ENCODE measurements around the gene RAB22A. TPM values are rescaled to one million over a fixed set of nuclear protein-coding genes. Genes with fewer than 3 reads are reported as not detected.

RAB22A gene
- total and polyA plus RNA-seq, 2 experiments from 2014 or later, result 5.4 to 7.7 TPM

DNA sequence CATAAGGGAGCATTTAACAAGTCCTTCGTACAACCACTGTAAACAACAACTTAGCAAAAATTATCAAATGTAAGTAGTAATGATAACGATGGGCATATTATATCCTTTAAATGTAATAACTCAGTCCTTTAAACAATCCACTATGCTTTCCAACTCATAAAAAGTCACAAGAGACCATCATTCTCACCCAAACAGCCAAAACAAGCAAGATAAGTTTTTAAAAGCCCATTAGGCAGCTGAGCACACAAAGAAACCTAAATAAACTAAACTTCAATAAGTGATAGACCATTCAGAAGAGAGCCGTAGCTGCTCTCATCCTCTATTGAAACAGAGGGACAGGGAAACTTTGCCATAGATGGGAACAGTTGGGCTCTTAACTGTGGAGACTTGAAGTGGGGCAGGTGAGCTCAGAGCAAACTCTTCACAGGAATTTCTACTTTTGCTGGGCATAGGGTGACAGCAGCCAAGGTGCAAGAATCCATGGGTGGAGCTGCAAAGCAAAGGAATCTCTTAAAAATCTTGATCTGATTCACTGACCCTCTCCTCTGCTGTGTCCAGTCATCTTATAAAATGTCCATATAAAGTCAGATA, 22.5 kb downstream of the RAB22A start:
- TF ChIP-seq, protein P1, sequence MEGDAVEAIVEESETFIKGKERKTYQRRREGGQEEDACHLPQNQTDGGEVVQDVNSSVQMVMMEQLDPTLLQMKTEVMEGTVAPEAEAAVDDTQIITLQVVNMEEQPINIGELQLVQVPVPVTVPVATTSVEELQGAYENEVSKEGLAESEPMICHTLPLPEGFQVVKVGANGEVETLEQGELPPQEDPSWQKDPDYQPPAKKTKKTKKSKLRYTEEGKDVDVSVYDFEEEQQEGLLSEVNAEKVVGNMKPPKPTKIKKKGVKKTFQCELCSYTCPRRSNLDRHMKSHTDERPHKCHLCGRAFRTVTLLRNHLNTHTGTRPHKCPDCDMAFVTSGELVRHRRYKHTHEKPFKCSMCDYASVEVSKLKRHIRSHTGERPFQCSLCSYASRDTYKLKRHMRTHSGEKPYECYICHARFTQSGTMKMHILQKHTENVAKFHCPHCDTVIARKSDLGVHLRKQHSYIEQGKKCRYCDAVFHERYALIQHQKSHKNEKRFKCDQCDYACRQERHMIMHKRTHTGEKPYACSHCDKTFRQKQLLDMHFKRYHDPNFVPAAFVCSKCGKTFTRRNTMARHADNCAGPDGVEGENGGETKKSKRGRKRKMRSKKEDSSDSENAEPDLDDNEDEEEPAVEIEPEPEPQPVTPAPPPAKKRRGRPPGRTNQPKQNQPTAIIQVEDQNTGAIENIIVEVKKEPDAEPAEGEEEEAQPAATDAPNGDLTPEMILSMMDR (IDR thresholded peaks at IDR 0.05; ENCODE audit: low read depth, low read length), result no peak
- Histone ChIP-seq H3K4me1 (ENCODE audit: low read depth) (peaks cover 10% of the 10 kb centered on the region), H3K36me3 (no peaks in the 10 kb centered on the region), H3K9me3 (ENCODE audit: low read depth) (no peaks in the 10 kb centered on the region), H3K27ac (no peak overlapping the region), H3K4me3 (no peak overlapping the region), H3K27me3 (no peaks in the 10 kb centered on the region)
- DNase-seq (ENCODE audit: low read depth in 1 of 2, low spot score in 1 of 2), result no peak

DNA sequence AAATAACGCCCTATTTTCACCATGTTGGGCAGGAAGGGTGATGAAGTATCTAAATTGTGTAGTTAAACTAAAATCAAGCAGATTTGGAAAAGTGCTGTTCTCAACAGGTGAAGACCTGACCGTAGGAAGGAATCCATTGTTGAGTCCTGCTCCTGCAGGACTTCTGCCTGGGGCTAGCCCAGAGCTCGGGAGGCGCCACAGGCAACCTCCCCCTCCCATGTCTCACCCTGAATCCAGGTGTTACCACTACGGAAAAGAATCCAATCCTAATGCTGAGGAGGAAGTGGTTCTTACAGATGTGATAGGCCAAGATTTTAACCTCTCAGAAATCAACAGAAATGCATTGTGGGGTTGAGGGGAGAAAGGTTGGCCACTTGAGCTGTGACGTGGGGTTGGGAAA, 30.2 kb downstream of the RAB22A start:
- no peaks in the 10 kb centered on the region for H3K4me1 ChIP-seq (ENCODE audit: low read depth)
- no peaks in the 10 kb centered on the region for H3K36me3 ChIP-seq
- H3K9me3 ChIP-seq (ENCODE audit: low read depth), result no peaks in the 10 kb centered on the region
- DNase-seq (ENCODE audit: low read depth in 1 of 2, low spot score in 1 of 2), result no peak
- H3K27ac ChIP-seq, result no peak overlapping the region
- TF ChIP-seq, protein P1 (IDR thresholded peaks at IDR 0.05; ENCODE audit: low read depth, low read length), result no peak
- H3K4me3 ChIP-seq, result no peak overlapping the region
- H3K27me3 ChIP-seq, result no peaks in the 10 kb centered on the region

GRCh38 chr20:58340151-58340550, 30.6 kb downstream of the RAB22A start:
- H3K4me3 ChIP-seq, result no peak overlapping the region
- no peaks in the 10 kb centered on the region for H3K36me3 ChIP-seq
- TF ChIP-seq, protein P1 (IDR thresholded peaks at IDR 0.05; ENCODE audit: low read depth, low read length), result no peak
- DNase-seq (ENCODE audit: low read depth in 1 of 2, low spot score in 1 of 2), result no peak
- H3K4me1 ChIP-seq (ENCODE audit: low read depth), result no peaks in the 10 kb centered on the region
- no peaks in the 10 kb centered on the region for H3K9me3 ChIP-seq (ENCODE audit: low read depth)
- H3K27ac ChIP-seq, result no peak overlapping the region
- no peaks in the 10 kb centered on the region for H3K27me3 ChIP-seq

GRCh38 chr20:58340853-58341252, 31.3 kb downstream of the RAB22A start:
- TF ChIP-seq, protein P1 (IDR thresholded peaks at IDR 0.05; ENCODE audit: low read depth, low read length), result no peak
- no peak for DNase-seq (ENCODE audit: low read depth in 1 of 2, low spot score in 1 of 2)
- H3K27me3 ChIP-seq, result no peaks in the 10 kb centered on the region
- H3K36me3 ChIP-seq, result no peaks in the 10 kb centered on the region
- no peaks in the 10 kb centered on the region for H3K9me3 ChIP-seq (ENCODE audit: low read depth)
- H3K27ac ChIP-seq, result no peak overlapping the region
- H3K4me1 ChIP-seq (ENCODE audit: low read depth), result no peaks in the 10 kb centered on the region
- H3K4me3 ChIP-seq, result no peak overlapping the region

GRCh38 chr20:58342104-58342945, 32.8 kb downstream of the RAB22A start:
- Histone ChIP-seq H3K27me3 (no peaks in the 10 kb centered on the region), H3K9me3 (ENCODE audit: low read depth) (no peaks in the 10 kb centered on the region), H3K4me1 (ENCODE audit: low read depth) (no peaks in the 10 kb centered on the region), H3K36me3 (no peaks in the 10 kb centered on the region), H3K4me3 (no peak overlapping the region), H3K27ac (no peak overlapping the region)
- TF ChIP-seq, protein P1 (IDR thresholded peaks at IDR 0.05; ENCODE audit: low read depth, low read length), result no peak
- peak in 1 of 2 donors; percentile 35 for DNase-seq (ENCODE audit: low read depth in 1 of 2, low spot score in 1 of 2)
